HS-5 (cell line): ENCODE measurements around the gene LCOR.

Experiments used
- DNase-seq: peaks from one replicate; pipeline ENCODE4 v3.0.0-alpha.2; 2012; ENCODE audit warnings: low read depth

Gene LCOR

DNA sequence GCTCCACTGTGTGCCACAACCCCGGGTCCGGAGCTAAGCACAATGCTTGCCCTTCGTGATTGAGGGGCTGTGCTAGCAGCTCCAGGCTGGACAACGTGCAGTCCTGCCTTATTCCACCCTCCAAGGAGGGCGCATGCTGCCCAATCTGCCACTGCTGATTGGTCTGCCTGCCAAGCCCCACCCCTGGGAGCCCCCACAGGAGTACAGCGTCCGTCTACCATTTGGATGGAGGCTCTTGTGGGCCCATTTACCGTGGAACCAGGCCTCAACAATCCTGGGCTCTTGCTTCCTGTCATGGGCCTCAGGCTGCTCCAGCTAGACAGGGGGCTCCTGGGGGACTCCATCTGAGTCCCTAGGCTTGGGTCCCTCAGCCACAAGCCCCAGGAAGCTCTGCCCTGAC is 180.4 kb downstream of the LCOR start:
- DNase-seq = no peak

DNA sequence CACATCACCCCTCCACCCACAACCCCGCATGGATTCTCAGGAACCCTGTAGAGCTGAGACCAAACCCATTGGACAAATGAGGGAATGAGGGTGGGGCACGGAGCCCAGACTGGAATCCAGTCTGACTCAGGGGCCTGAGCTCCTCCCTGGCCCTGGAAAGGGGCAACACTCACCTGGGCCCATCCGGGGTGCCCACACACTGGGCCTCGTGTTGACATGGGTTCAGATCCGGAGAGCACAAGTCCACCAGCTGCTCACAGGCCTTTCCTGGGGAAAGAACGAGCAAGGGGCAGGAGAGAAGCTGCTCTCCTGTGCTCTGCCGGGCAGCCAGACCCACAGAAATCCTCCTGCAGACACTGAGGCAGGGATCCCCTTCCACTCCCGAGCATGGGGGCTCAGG is 181.5 kb downstream of the LCOR start:
- DNase-seq = no peak

DNA sequence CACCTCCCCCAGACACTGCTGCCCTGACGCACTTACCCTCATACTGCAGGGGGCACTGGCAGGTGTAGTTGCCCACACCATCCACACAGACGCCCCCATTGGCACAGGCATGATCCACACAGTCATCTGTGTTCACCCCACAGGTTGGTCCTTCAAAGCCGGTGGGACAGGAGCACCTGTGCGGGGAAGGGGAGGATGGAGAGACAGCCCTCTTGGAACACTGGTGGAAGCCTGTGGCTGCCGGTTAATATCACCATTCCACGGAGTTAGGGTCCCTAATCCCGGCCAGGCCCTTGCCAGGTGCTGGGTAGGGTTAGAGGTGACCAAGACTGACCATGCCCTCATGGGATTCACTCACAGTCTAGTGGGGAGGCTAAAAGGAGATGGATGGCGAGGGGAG is 181.9 kb downstream of the LCOR start:
- no peak for DNase-seq

DNA sequence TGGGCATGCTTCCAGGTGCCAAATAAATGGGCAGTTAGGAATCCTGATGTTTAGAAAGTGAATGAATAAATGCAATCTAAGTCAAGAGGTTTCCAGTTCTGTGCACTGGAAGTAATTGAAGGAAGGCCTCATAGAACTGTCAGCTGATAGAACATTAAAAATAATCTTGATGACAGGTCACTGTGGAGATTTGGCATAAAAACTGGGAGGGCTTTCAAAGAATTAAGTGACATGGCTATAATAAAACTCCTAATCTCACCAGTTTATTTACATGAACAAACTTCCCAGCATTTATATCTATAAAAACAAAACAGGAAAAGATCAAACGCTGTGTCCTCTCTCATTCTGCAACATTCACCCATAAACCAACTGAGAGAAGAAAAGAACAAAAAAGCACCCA is 183.1 kb downstream of the LCOR start:
- DNase-seq = no peak

DNA sequence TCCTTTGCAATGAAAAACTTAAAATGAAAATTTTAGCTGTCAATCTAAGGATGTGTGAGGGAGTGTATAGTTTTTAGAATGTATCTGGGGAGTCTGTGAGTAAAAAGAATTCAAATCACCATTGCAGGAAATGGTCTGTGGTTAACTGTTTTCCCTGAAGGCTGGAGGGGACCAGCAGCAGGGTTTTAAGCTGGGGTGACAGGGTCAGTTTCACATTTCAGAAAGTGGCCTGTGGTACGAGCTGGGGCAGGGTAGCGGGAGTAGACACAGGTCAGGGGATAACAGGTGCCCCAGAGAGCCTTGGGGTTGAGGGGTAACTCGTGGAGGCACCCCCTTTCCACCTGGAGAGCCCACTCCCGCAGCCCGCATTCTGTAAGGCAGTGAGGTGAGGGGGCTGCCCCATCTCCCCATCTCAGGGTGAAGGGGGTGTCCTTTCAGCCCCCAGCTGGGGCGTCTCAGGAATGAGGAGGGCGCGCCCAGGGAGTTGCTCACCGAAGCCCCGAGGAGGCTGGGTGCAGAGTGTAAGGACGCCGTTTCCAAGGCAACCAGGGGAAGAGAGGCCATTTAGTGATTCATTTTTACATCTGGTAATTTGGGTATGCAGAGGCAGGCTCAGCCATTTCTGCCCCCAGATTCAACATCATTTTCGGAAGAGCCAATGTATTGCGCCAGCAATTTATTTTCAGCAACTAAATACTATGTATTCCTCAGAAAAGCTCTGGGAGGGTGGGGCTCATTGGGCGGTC is 184.8 kb downstream of the LCOR start:
- no peak for DNase-seq

DNA sequence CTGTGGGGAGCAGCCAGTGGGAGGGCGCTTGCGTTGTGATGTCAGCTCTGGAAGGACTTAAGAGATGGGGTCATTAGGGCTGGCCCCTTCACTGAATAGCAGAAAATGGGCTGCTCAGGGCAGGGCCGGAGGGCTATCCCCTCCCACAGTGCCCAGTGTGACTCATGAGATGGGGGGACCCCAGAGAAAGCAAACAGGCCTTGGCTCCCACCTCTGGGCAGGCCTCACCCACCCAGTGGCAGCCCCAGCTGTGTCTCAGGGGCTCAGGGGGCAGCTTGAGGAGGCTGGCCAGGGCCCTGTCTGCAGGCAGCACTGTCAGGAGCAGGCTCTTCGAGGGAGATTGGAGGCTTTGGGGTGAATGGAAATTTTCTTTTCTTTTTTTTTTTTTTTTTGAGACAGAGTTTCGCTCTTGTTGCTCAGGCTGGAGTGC is 185.4 kb downstream of the LCOR start:
- no peak for DNase-seq

DNA sequence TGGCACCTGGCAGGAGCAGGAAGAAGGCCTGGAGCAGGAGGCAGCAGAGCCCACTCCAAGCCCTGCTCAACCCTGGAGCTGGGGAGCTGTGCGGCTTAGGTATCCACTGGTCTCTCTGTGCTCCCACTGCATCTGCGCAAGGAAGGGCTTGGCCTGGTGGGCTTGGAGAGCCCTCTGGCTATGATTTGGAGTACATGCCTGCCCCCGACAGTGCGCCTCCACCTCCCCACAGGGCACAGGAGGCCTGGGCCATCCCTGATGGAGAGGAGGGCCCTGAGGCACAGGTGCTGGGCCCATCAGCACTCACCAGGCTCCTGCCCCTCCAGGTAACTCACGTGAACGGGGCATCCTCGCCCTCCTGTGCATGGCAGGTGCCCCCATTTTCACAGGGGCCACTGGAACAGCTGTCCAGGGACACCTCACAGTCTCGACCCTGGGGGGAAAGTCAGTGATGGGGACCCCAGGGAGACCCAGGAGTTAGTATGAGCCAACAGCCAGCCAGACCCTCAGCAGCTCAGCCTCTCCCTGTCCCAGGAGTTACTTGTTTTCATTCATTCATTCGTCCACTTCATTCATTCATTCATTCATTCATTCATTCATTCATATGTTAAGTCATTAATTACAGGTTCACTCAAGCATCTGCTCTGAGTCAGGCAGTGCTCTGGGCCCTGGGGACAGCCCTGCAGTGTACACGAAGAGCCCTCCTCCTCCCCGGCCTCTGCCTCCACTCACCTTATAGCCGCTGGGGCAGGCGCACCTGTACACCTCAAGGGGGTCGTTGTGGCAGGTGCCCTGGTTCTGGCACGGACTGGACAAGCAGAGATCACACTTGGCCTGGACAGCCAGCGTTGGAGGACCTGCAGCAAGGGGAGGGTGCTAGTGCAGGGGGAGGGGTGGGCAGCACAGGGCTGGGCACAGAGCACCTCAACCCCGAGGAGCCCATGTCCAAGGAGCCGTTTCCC is 186.4 kb downstream of the LCOR start:
- no peak for DNase-seq

DNA sequence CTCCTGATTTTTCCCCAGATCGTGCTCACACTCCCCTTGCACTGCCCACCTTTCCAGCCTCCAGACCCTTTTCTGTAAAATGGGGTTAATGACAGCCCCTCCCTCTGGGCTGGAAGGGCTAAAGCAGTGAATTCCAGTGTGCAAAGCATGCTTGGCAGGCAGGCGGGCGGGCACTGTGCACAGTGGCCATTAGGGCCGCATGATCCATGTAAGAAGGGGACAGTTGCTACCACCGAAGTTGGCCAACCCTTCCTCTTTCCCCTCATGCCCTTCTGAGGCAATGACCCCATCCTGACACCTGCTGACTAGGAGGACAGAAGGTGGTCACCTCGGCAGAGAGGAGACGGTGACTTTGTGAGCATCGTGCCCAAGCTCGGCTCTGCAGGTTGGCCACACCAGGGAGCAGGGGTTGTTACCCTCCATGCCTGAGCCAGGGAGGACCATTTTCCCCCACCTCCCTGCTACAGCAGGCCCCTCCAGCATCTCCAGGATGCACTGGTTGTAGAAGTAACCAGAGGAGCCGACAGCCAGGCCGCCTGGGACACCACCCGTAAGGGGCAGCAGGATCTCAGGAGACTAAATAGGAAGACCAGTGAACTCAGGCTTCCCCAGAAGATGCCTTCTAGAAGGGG is 187.2 kb downstream of the LCOR start:
- DNase-seq = no peak

DNA sequence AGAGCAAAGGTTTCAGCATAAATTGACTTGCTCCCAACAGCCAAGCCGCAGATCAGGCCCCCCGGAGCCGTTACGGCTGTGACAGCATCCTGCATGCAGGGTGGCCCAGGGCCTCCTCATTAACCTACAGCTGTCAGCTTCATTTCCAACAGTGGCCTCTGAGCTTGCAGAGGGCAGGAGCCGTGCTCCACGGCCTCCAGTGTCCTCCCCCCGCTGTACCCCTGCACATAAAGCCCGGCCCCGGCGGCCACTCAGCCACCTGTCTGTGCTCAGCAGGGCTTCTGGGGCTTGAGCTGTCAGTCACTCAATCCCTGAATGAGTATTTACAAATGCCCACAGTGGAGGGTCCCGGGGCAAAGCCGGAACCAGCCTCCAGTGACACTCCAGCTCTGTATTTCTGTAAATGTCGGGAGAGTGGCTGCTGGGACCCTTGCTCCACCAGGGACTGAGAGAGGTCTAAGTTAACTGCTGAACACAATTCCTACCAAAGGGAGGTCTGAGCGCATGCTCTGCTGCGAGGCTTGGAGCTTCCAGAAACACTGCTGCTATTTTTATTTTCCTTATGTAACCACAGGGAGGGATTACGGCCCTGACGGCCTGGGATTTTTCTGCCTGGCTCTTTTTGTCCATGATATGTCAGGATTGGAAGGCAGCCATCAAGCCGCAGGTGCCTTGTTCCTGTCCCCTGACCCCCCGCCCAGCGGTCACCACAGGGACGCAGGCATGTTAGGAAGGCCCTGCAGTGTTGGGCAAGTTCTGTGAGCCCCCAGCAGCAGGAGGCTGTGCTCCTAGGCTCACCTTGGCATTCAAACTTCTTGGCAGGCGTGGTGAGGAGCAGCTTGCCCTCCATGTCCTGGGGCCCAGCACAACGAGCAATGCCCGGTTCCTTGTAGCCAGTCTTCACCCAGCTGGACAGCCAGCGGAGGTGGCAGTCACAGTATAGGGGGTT is 188.6 kb downstream of the LCOR start:
- DNase-seq = no peak

DNA sequence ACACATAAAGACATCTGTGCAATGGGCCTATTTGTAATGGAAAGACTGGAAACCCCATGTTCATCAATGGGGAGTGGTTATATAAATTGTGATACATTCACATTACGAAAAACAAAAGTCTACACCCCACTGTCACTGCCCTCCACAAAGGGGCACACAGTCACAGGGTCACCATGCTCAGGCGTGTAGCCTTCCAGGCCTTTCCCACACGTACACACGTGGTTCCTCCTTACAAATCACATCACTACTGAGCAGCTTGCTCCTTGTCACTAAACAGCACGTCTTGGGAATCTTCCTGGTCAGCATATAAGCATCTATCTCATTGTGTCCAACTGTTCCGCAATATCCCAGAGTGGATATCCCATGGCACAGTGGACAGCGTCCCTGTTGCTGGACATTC is 190.5 kb downstream of the LCOR start:
- no peak for DNase-seq

DNA sequence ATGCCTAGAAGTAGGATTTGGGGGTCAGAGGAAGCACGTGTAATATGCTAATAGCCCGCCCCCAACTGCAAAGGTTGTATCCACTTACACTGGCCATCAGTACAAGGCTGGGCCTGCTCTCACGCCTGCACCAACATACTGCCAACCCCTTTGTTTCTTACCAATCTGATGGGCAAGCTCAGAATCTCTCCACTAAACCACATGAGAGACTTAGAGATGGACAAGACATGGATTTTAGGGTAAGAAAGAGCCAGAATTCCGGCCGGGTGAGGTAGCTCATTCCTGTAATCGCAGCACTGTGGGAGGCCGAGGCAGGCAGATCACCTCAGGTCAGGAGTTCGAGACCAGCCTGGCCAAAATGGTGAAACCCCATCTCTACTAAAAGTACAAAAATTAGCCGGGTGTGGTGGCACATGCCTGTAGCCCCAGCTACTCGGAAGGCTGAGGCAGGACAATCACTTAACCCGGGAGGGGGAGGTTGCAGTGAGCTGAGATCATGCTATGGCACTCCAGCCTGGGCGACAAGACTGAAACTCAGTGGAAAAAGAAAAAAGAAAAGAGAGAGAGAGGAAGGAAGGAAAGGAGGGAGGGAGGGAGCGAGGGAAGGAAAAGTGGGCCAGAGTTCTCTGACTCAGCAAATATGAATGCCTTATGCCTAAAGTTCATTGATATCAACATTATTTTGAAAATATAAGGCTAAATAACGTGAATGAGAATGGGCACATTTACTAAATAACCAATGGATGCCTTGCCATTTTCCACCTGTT is 191.5 kb downstream of the LCOR start:
- DNase-seq = no peak

DNA sequence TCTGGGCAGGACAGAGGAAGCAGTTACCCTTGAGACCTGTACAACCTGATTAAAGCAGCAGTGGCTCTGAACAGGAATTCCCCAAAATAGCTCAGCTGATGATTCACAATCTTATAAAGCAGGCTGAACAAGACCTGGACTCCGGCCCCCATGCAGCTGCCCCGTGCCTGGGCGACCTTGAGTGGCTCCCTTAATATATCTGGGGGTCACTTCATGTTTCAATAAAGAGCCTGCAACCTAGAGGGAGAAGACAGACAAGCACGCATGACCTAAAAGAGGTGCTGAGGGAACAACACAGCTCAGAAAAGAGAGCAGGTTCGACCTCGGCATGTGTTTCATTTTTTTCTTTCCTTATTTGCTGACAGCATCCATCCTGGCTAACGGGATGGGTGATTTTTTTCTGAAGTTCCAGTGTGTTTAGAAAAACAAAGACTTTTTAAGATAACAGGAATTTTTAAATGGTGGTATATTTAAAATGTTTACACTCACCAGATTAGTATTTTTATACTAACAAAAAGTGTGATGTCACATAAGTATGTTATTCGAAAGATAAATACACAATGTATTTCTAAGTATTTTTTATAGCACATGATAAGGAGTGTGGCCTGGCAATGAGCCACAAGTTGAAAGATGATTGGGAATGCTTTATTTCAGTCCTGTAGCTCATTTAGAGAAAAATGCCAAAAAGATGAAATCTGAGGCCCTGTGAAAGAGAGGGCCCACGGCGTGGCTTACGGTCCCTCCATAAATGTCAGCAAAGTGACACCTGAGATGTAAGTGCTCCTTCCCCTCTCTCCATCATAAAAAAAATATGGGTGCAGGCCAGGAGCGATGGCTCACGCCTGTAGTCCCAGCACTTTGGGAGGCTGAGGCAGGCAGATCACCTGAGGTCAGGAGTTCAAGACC is 192.3 kb downstream of the LCOR start:
- DNase-seq = peak; percentile 37

DNA sequence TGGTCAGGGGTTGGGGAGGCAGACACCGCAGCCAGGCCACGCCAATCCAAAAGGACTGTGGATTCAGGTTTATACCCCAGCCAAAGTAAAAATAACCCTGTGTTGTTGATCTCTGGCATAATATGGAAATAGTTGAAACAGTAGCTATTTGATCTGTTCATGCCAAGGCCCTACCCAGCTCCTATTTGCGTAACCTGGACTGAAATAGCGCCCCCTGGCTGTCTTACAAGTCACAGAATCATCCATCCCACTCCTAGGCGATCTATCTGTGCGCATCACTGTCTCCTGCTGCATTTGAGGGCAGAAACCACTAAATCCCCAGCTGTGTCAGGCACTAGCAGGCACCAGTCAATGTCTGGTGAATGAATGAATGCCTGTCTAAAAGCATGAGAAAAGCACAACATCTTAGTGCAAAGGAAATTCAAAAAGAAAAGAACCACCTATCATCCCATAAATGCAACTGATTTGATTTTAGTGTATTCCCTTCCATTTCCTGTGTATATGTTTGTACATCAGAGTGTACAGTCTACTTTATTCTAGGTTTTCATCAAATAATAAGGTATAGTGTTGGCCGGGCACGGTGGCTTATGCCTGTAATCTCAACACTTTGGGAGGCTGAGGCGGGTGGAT is 193.6 kb downstream of the LCOR start:
- no peak for DNase-seq

DNA sequence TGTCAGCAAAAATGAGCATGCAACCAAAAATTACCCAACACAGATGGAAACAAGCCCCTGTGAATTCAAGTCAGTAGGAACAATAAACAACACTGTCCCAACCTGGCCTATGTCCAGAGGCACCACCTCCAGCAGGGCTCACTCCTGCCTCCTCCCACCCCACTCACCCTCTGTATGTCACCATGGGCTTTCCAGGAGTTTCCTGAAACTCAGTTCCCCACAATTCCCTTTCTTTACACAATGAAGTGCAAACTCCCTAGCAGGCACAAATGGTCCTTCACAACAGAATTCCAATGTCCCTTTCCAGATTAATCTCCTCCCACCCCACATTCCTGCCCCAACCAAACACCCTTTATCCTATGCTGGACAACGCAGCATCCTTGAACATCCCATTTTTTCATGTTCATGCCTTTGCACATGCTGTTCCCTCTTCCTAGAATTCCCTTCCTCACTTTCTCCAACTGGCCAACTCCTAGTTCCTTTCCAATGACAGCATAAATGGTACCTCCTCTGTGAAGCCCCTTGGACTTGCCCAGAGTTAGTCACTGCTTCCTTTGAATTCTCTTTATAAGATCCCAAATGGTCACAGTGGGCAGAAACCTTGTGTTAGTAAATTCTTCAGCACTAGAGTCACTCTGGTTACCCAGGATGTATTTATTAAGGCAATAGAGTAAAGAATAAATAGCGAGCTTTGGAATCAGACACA is 196.2 kb downstream of the LCOR start:
- peak; percentile 29 for DNase-seq

DNA sequence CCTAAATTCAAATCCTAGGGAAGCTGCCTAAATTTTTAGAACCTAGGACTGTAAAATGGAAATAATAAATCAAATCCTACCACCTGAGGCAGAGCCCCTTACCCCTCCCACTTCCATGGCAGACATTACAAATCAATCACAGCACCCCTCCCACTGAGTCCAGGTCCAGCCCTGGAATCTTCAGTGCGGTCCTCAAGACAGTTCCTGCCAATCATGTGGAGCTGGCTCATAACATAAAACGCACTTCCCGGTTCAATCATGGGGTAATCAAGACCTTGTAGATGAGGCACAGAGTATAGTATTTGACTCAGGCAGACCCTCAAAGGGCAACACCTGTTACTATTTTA is 196.7 kb downstream of the LCOR start:
- DNase-seq = no peak

DNA sequence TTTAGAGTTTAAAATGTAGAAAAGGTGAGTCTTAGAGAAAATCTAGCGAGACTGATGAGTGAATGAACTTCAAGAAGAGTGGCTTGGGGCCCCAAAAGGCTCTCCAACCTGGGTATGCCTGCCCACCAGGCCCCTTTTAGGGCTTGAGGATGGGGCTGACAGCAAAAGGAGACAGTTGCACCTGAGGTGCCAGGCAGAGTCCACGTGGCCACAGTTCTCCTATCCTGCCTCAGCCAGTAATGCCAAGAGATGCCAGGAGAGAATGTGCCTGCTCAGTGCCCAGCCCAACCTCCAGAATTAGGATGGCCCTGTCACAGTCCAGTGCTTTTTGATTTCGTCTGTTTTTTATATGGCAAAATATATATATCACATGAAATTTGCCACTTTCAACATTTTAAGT is 197.2 kb downstream of the LCOR start:
- DNase-seq = no peak

DNA sequence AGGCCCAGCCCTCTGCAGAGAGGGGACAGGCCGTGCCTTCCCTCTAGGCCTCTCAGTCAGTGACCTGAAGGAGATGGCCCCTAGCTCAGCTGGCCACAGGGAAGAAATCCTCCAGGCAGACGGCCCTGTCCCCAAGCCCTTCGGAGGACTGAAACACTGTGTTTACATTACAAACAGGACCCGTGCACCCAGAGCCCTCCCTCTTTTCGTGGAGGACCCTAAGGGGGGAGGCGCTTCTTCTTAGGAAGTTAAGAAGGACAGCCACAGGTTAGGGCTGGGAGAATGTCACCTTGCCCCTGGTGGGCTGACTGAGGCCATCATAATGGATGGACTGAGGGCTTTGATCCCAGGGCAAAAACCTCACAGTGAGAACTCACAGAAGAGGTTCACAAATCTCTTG is 198.8 kb downstream of the LCOR start:
- DNase-seq = no peak

DNA sequence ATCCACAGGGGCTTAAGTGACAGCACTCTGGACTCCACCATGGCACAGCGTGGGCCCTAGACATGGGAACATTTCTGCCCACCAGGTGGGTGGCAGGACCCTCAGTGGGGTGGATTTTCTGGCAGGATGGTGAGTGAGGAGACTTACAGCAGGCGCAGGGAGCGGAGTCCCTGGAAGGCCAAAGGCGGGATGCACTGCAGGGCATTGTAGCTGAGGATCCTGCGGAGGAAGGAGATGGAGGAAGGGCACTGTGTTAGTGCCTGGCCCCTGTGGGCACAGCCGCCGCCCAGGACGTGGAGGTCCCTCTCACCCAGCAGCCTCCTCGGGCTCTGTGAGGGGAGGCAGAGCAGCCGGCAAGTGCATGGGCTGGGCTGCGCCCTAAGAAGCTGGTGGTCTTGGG is 199.4 kb downstream of the LCOR start:
- DNase-seq = no peak

DNA sequence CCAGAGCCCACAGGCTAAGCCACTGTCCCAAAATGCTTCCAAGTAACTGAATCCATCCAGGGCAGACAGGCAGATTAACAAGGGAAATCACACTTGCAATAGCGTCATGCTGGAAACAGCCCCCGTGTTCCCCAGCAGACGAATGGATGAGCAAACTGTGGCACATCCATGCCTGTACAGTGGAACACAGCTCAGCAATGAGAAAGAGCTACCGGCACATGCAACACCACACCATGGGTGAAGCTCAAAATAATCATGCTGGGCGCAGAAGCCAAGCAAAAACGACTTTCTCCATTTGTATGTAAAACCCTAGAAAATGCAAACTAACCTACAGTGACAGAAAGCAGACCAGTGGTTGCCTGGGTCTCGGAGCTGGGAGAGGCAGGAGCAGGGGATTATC is 200.5 kb downstream of the LCOR start:
- DNase-seq = no peak
